GM06990 (cell line): ENCODE data around the gene NEK5.
"Not testable (repeated sequence)": the region's sequence is repeated elsewhere in the genome, so short reads cannot be mapped to it uniquely, and the experiment has no call there.

Experiments used
- DNase-seq: peaks from one replicate; pipeline ENCODE4 v3.0.0-alpha.2; 2011; ENCODE audit not compliant: insufficient read length; ENCODE audit errors: extremely low read depth
- H3K27me3 ChIP-seq: replicated peaks from 2 replicates; pipeline ENCODE4 v1.6.0; 2011; ENCODE audit warnings: low read length; ENCODE audit not compliant: control insufficient read depth, insufficient read depth
- H3K36me3 ChIP-seq: 2 replicates; pipeline ENCODE4 v1.5.1; 2011; ENCODE audit warnings: low read length; ENCODE audit not compliant: control insufficient read depth, insufficient read depth
- H3K4me3 ChIP-seq: replicated peaks from 2 replicates; pipeline ENCODE4 v1.5.1; 2011; ENCODE audit warnings: low read depth, mild to moderate bottlenecking, control low read depth, low read length
- TF ChIP-seq, protein P1 (sequence below): IDR thresholded peaks from 2 replicates; pipeline ENCODE4 v1.5.1; 2011; ENCODE audit warnings: low read length, control low read depth, mild to moderate bottlenecking, inconsistent platforms; ENCODE audit not compliant: insufficient read depth, poor library complexity, severe bottlenecking

NEK5 gene

DNA sequence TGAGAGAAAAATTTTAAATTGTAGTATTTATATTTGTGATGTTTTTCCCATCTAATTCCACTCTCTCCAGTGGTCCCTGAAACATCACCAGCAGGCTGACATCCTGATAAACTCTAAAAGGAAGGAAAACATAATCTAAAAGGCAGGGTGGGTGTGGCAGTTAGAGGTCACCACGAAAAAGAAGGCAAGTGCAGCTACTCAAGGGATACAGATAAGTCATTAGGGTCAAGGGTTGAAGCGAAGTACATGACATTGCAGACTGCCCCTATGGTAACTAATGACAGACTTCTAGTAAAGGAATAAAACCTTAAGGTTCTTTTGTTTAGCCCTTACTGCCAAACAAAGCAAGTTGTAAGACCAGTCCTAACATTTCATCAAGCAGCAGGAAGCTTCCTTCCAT, 36.5 kb upstream of the NEK5 start:
- H3K4me3 ChIP-seq = no peak overlapping the region
- TF ChIP-seq, protein P1, sequence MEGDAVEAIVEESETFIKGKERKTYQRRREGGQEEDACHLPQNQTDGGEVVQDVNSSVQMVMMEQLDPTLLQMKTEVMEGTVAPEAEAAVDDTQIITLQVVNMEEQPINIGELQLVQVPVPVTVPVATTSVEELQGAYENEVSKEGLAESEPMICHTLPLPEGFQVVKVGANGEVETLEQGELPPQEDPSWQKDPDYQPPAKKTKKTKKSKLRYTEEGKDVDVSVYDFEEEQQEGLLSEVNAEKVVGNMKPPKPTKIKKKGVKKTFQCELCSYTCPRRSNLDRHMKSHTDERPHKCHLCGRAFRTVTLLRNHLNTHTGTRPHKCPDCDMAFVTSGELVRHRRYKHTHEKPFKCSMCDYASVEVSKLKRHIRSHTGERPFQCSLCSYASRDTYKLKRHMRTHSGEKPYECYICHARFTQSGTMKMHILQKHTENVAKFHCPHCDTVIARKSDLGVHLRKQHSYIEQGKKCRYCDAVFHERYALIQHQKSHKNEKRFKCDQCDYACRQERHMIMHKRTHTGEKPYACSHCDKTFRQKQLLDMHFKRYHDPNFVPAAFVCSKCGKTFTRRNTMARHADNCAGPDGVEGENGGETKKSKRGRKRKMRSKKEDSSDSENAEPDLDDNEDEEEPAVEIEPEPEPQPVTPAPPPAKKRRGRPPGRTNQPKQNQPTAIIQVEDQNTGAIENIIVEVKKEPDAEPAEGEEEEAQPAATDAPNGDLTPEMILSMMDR = no peak
- no peak for DNase-seq

DNA sequence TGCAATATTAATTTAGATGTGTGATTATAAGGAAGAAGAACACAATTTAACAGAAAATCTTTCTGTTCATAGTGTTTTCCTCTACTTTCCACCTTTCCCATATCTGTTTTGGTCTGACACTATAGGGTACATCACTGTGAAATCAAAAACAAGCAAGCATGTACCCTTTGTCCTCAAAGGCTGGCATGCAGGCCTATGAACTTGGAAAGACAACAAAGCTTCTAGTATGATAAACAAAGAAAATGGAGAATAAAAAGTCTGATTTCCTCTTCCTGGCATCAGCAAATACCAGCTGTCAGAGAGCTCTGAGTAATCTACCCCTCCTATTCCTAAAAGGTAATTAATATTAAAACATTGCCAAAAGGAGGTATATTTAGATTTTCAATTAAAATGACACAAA, 36.1 kb upstream of the NEK5 start:
- no peak for DNase-seq
- H3K4me3 ChIP-seq = no peak overlapping the region
- TF ChIP-seq, protein P1 = no peak
- peaks cover 3% of the 10 kb centered on the region for H3K36me3 ChIP-seq
- H3K27me3 ChIP-seq = no peaks in the 10 kb centered on the region

More for the DNA sequence above, 36.5 kb upstream of the NEK5 start:
- Histone ChIP-seq H3K36me3 (peaks cover 3% of the 10 kb centered on the region), H3K27me3 (no peaks in the 10 kb centered on the region)

DNA sequence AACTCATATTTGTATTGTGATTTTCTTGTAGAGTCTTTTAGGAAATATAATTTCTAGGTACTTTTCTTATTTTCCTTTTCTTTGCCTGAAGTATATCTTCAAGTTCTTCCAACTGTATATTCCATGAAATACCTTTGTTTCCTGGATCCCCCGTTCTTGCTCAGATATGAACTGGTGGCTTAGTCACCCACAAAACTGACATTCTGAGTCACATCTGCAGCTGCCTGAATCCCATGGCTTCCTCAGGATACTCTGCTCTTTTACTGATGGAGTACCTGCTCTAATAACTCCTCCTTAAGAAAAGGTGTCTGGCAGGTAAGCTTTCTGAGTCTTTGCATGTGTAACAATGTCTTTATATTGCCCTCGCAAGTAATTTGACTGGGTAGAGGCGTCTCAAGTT, 35.0 kb upstream of the NEK5 start:
- H3K4me3 ChIP-seq, H3K27me3 ChIP-seq, DNase-seq, H3K36me3 ChIP-seq: not testable (repeated sequence)

DNA sequence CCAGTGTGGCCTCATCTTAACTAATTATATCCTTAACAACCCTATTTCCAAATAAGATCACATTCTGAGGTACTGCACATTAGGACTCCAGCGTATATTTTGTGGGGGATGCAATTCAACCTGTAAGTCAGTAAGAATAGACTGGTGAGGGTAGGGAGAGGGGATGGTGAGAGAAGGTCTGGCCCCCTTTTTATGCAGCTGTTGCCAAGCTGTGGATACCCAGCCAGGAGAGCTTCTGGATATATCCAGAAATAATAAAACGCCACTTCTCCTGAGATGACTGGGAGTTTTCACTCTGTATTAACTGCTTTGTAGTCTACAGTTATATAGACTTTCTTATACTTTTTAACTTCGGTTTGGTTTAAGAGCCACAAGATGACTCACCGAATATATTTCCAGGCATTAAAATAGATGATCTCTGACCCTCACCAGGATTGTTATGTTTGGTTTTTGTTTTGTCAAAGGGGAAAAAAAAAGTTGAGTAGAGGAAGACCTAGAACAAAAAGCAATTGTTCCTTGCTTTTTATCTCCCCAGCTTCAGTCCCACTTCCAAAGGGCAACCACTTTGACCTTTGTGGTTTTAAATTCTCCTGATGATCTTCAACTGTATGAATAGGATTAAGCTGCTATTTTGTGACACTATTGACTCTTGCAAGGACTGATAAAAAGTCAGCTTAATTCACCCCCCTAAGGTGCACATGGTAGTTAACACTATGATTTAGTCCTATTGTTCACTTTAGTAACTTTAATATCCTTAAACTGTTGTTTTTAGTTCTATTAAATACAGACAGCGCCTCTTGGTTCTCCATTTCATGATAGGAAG, 33.6 kb upstream of the NEK5 start:
- no peak overlapping the region for H3K4me3 ChIP-seq
- H3K27me3 ChIP-seq = no peaks in the 10 kb centered on the region
- no peaks in the 10 kb centered on the region for H3K36me3 ChIP-seq
- TF ChIP-seq, protein P1 = no peak
- DNase-seq = no peak

DNA sequence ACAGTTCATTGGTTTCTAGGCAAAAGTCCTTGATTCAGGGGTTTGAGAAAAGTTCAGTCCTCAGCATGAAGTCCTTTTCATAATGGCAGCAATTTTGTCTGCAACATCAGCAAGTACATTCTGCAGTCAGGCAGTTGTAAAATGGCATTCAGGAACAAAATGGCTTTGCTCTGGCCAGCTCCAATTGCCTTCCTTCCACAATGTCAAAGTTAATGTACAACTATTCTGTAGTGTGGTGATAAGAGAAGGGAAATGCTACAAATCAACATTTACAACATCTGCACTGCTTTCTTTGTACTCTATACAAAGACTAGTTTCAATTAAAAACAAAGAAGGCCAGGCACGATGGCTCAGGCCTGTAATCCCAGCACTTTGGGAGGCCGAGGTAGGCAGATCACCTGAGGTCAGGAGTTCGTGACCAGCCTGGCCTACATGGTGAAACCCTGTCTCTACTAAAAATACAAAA, 32.3 kb upstream of the NEK5 start:
- TF ChIP-seq, protein P1 = no peak
- no peak for DNase-seq
- no peaks in the 10 kb centered on the region for H3K36me3 ChIP-seq

DNA sequence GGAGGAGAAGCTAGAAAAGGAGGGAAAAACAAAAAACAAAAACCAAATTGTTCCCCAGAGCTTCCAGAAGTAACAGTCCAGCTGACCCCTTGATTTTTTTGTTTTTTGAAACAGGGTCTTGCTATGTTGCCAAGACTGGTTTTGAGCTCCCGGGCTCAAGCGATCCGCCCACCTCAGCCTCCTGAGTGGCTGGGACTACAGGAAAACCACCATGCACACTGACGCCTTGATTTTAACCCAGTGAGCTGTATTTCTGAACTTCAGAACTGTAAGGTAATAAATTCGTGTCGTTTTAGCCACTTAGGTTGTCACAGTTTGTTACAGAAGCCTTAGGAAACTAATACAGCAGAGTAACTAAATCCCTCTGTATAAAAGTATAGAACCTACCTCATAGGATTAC, 31.6 kb upstream of the NEK5 start:
- TF ChIP-seq, protein P1 = no peak
- Histone ChIP-seq H3K27me3 (no peaks in the 10 kb centered on the region), H3K4me3 (no peak overlapping the region), H3K36me3 (no peaks in the 10 kb centered on the region)
- DNase-seq = no peak

More for the DNA sequence above, 32.3 kb upstream of the NEK5 start:
- no peak overlapping the region for H3K4me3 ChIP-seq
- no peaks in the 10 kb centered on the region for H3K27me3 ChIP-seq
